HG02981 (cell line): Measurements from ENCODE around the gene ADH1C.
"Not testable (repeated sequence)": the region's sequence is repeated elsewhere in the genome, so short reads cannot be mapped to it uniquely, and the experiment has no call there.

ENCODE experiments used
- ATAC-seq: cut with Tn5 transposase; IDR thresholded peaks from one replicate; pipeline ENCODE4 v1.9.1; 2021; ENCODE audit warnings: mild to moderate bottlenecking, moderate library complexity; ENCODE audit not compliant: unreplicated experiment

The ADH1C gene

DNA sequence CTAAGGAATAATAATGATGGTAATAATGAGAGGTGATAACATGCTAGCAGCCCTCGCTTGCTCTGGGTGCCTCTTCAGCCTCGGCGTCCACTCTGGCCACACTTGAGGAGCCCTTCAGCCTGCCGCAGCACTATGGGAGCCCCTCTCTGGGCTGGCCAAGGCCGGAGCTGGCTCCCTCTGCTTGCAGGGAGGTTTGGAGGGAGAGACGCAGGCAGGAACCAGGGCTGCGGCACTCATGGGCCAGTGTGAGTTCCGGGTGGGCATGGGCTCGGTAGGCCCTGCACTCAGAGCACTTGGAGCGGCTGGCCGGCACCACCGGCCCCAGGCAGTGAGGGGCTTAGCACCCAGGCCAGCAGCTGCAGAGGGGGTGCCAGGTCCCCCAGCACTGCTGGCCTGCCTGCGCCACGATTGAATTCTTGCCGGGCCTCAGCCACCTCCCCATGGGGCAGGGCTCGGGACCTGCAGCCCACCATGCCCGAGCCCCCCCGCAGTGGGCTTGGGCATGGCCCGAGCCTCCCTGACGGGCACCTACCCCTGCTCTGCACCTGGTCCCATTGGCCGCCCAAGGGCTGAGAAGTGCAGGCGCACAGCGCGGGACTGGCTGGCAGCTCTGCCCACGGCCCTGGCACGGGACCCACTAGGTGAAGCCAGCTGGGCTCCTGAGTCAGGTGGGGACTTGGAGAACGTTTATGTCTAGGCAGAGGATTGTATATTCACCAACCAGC lies 7.1 kb upstream of the ADH1C start:
- no peak for ATAC-seq

- no peak for ATAC-seq
These were observed 5.4 kb upstream of the ADH1C start for GRCh38 chr4:99357948-99358347.

- peak; percentile 86 for ATAC-seq
These were observed 4.4 kb upstream of the ADH1C start for GRCh38 chr4:99356992-99357391.

- ATAC-seq: not testable (repeated sequence)
These were observed 3.6 kb upstream of the ADH1C start for GRCh38 chr4:99356149-99356548.

DNA sequence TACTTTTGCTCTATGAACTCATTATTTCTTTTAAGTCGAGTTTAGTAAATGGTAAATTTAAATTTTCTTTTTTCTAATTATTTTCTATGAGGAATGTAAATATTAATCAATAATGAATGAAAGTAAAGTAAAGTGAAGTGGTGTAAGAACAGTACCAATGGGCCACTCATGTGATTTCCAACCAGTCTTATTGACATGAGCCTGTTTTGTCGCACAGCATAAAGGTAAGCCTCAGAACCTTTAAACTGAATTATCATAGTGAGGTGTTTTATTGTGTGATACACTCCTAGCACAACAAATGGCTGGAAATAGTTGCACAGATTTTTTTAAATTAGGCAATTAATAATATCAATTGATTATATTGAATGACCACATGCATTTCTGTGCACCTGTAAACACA lies 1.1 kb downstream of the ADH1C start:
- ATAC-seq: no peak

- ATAC-seq: no peak
These were observed 3.2 kb downstream of the ADH1C start for GRCh38 chr4:99349338-99349737.

- ATAC-seq: not testable (repeated sequence)
These were observed 9.9 kb downstream of the ADH1C start for GRCh38 chr4:99342624-99343023.

- no peak for ATAC-seq
These were observed 11.1 kb downstream of the ADH1C start for GRCh38 chr4:99341426-99341825.

DNA sequence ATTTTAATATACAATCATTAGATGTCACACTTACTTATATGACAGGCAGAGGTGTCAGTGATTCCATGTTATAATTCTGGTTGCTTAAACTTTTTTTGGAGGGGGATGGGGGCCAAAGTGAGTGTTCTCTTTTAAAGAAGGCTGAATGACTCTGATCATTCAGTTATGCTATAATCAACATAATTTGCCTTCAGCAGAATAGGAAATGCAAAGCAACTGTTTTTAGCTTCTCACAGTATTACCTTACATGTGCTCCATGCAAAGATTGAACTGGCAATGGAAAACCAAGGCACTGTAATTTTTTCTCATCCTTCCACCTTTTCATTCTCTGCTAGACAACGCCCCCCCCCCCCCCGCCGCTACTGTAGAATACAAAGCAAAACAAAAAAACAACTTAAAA lies 13.4 kb downstream of the ADH1C start:
- ATAC-seq: no peak

GRCh38 chr4:99336553-99336952 lies 16.0 kb downstream of the ADH1C start:
- no peak for ATAC-seq

DNA sequence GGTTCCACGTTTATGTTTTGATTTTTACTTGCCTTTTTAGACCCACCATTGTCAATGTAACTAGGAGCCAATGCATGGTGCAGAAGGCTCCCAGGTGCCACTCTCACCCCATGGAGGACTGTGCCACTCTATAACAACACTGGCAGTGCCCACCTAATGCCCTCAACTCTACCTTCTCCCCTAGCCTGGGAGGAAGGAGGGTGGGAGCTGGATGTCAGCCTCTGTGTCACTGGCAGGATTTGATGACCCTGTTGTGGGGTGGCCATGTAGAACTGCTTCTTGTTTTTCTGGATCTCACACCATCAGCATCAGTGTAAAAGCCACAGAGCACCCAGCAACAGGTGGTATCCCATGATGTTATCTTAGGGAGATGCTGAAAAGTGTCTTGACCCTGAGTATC lies 17.7 kb downstream of the ADH1C start:
- no peak for ATAC-seq

DNA sequence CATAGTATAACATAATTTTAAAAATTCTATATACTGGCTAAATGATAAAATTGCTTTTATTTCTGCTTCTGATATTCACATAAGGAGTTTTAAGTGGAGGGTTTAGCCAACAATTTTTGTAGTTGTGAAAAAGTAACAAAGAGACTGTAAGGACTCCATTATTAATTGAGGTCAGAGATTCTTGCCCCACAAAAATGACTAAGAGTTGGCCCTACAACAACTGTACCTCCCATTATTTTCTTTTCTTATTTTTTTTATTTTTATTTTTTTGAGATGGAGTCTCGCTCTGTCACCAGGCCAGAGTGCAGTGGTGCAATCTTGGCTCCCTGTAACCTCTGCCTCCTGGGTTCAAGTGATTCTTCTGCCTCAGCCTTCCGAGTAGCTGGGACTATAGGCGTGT lies 21.9 kb downstream of the ADH1C start:
- ATAC-seq: no peak

DNA sequence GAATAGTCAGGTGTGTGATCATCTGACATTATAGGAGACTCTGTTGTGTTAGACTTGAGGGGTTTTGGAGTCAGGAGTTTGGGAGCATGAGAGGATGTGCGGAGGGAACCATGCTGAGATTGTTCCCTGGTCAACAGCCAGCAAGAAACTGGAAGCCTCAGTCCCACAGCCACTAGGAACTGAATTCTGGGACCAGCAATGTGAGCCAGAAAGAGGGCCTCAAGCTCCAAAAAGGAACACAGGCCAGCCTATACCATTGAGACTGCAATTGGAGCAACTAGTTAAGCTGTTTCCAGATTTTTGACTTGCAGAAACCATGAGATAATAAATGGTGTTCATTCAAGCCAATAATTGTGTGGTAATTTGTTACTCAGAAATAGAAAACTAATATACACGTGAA lies 22.7 kb downstream of the ADH1C start:
- ATAC-seq: no peak

- no peak for ATAC-seq
These were observed 27.6 kb downstream of the ADH1C start for GRCh38 chr4:99324979-99325378.

DNA sequence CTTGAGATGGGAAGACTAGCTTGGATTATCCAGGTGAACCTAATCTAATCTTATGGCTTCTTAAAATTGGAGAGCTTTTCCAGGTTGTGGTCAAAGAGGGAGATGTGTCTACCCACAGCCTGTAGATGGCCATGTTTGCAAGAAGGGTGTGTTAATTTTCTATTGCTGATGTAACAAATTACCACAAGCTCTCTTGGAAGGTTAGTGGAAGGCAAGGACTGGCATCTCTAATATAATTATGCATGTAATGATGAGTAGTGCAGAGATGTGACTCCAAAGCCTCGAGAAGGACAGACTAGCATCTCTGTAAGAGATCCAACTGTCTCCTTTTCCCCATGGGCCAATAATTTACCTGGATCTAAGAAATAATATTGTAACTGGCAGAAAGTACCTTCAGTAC lies 28.2 kb downstream of the ADH1C start:
- ATAC-seq: no peak

GRCh38 chr4:99323756-99324155 lies 28.8 kb downstream of the ADH1C start:
- no peak for ATAC-seq

- no peak for ATAC-seq
These were observed 31.0 kb downstream of the ADH1C start, which contains the start of gene ADH1B for GRCh38 chr4:99321241-99322191. Gene ADH1B (minus strand): TSS chr4:99321401. CDS start chr4:99321331, 70 bp downstream.

DNA sequence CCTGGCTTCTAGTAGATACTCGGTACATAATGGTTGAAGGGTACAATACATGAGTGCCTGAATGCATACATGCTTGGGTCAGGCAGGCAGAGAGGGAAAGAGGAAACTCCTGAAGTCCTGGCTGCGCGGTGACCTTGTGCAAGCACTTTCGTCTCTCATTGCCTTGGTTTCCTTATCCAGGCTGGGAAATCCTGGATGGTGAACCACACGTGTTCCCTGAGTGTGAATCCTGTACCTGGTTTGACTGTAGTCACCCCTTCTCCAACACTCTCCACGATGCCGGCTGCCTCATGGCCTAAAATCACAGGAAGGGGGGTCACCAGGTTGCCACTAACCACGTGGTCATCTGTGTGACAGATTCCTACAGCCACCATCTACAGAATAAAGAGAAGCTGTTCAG lies 34.7 kb downstream of the ADH1C start:
- not testable (repeated sequence) for ATAC-seq

- ATAC-seq: no peak
These were observed 35.2 kb downstream of the ADH1C start for GRCh38 chr4:99317354-99317753.

- no peak for ATAC-seq
These were observed 36.7 kb downstream of the ADH1C start for GRCh38 chr4:99315839-99316238.

- no peak for ATAC-seq
These were observed 38.3 kb downstream of the ADH1C start for GRCh38 chr4:99314211-99314610.

- no peak for ATAC-seq
These were observed 42.2 kb downstream of the ADH1C start for GRCh38 chr4:99310389-99310788.
